Inflammatory macrophage treated with lipopolysaccharide for 1 hour (primary cell): Measurements from ENCODE around the gene MGAT4C.
"Not testable (repeated sequence)": the region's sequence is repeated elsewhere in the genome, so short reads cannot be mapped to it uniquely, and the experiment has no call there.

Source experiments
- DNase-seq, 2 donors: peaks; one replicate each; pipeline ENCODE4 v3.0.0-alpha.2; 2020 to 2022

Gene MGAT4C

DNA sequence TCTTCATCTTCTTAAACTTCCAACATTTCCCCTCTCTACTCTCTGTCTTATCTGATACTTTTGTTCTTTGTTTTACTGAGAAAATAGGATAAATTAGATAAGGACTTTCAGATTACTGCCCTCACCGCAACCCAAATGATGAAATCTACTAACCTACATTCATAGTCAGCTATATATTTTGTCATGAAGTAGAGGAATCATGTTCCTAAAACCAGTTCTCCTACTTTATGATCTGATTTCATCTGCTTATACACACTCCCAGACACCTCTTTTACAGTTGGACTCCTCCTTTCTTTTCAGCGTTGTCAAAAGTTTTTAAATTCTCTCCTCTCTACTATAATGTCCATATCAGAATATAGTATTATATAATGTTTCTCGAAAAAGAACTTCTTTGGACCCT is 29.7 kb downstream of the MGAT4C start:
- no peak for DNase-seq

GRCh38 chr12:86216591-86216990 is 39.6 kb downstream of the MGAT4C start:
- DNase-seq, result no peak

GRCh38 chr12:86213012-86213411 is 43.2 kb downstream of the MGAT4C start:
- no peak for DNase-seq

DNA sequence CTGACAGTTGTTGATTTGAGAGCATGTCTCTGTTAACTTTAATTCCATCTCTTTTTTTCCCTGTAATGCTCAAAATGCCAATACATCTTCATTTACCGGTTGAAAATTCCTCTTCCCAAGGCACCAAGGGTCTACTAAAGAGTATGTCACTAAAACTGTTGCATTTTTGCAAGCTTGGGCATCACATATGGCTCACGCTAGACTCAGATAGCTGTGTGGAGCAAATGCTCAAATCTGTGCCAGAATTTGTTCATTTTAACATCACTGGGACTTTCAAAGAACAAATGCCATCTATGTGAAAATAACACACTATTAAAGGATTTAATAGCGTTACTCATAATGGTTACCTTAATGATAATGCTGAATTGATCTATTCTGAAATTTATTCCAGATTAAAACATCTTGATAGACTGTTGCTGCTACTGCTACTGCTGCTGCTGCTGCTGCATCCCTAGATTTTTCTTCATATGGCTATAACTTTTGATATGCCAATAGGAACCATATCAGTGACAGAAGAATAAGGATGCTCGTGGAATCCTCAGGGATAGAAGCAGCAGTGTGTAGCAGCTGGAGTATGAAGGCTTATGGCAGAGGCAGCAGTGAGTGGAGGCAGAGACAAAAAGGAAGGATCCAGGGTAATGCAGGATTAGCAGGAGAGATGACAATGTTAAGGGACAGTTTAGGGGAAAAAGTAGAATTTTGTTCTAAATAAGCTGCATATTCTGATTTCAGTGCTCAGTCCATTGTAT is 57.3 kb downstream of the MGAT4C start:
- DNase-seq, result no peak

DNA sequence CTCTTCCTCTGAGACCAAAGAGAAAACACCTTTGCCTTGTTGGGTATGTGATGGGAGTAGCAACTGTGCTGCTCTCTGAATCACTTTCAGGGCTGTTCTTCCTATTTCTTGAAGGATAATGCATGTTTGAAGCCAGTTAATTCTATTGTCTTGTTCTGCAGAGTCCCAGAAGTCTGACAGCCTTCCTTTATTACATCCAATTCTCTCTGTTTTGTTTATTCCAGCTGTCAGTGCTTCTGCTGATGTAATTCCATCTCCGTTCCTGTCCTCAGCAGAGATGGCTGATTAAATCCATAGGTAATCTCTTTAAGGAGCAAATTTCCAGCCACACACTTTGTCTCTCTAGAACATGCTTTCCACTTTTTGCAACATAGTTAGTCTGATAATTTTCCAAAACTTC is 59.7 kb downstream of the MGAT4C start:
- no peak for DNase-seq

DNA sequence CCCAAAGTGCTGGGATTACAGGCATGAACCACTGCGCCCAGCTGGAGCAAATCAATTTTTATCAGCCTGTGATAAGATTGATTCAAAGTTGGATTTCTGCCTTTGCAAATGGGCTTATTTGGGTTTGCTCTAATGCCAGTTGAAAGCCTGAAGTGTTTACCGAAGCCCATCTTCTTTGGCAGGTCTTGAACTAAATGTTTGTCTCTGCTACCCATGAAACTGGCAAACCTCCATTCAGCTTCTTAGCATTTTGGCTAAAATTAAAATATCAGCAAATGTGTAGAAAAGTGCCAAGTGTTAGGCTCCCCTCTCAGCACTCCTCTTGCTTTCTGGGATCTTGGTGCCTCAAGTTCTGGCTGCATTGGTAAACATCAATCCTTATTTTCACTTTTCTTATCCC is 61.5 kb downstream of the MGAT4C start:
- DNase-seq, result no peak

GRCh38 chr12:86193931-86194330 is 62.3 kb downstream of the MGAT4C start:
- no peak for DNase-seq

DNA sequence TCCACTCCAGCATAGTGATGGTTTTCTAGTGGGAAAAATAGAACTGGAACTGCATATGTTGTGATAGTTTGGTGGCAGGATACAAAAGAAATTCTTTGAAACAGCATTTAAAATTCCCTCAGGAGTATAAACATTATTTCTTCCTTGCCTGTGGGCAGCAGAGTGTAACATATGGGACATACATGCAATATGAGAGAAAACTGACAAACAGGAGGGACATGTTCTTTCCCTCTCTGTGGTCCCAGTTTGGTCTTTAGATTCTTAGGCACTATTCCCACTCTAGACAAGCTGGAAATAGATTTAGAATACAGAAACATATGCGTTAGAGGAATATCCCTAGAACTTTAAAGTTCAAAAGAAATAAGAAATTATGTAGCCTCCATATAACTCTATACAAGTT is 68.0 kb downstream of the MGAT4C start:
- no peak for DNase-seq

DNA sequence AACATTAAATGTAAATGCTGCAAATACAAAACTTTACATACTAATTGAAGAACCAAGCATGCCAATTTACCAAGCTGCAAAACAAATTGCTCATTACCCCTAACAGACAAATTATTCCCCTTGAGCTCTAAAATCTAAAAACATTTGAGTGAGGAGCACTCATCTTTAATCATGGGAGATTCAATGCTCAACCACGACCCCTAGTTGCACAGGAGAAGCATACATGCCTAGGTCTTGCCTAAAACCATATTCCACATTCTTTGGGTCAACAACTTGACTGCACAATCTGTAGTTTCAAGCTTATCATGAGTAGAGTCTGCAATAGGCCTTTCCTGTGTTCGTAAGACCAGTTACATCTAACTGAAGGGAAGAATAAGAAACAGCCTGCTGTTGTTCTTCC is 69.7 kb downstream of the MGAT4C start:
- DNase-seq, result no peak

- DNase-seq, result no peak
These were observed 76.3 kb downstream of the MGAT4C start for GRCh38 chr12:86179855-86180254.

GRCh38 chr12:86174188-86174587 is 82.0 kb downstream of the MGAT4C start:
- no peak for DNase-seq

GRCh38 chr12:86172913-86173443 is 83.2 kb downstream of the MGAT4C start:
- DNase-seq, result no peak

DNA sequence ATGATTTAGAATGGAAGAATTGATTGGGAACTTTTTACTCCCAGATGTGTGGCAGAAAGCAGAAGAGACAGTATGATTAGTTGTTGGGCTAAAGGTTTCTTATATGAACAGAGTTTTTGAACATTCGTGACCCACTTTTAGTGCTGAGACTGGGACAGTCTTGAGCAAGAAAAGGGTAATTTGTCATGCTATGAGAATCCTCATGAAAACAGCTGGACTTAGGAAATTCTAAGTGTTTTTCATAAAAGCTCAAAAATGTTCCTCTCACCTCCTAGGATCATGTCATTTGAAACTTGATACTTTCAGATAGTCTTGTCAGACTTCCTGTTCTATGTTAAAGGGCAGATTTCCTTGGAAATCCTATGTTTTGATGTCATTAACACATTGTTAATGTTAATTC is 86.1 kb downstream of the MGAT4C start:
- DNase-seq, result no peak

DNA sequence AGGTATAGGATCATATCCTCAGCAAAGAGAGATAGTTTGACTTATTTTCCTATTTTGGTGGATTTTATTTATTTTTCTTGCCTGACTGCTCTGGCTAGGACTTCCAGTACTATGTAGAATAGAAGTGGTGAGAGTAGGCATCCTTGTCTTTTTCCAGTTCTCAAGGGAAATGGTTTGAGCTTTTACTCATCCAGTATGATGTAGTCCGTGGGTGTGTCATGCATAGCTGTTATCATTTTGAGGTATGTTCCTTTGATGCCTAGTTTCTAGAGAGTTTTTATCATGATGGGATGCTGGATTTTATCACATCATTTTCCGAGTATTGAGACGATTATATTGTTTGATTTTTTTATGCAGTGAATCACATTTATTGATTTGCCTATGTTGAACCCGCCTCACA is 97.2 kb downstream of the MGAT4C start:
- DNase-seq, result no peak

DNA sequence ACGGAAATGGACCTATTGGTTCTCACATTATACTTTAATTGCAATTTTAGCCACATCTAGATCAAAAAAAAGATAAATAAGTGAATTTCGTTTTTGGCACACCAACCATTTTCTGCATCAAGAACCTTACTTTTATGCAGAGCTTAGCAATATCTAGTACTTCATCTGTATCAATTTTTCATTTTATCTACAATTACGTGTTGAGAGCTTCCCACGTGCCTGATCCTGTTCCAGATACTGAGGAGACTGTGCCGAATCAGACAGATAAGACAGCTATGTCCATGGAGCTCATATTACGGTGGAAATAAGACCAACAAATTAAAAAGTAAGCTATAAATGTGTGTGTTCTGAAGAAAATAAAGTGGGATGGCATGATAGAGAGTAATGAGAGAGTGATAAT is 101.6 kb downstream of the MGAT4C start:
- no peak for DNase-seq

DNA sequence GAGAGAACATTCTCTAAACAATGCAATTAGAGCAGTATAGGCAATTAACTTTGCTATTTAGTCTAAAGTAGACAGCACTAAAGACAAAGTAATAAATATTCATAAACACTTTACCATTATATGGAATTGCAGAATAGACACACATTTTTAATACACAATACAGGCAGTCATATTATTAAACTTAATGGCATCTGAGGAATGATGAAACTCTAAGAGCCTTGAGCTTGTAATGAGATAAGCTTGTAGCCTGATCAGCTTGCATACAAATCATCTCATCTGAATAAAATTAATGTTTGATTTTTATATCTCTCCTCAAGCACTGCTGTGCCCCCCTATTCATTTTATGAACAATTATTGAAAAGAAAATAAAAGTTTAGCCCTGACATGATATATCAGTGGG is 107.6 kb downstream of the MGAT4C start:
- DNase-seq, result no peak

DNA sequence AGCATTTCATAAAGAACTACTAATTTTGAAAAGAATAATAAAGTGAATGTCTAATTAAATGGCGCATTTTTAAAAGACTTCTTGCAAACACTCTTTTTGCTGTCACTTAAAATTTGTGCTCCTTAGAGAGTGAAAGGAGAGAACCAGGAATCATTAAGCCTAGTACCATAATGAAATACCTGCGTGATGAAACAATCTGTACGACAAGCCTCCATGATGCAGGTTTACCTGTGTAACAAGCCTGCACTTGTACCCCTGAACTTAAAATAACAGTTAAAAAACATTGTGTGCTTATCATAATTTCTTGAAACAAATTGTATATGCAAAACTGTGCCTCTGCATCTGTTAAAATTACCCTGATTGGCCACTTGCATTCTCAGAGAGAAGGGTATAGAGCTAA is 108.1 kb downstream of the MGAT4C start:
- DNase-seq, result no peak

DNA sequence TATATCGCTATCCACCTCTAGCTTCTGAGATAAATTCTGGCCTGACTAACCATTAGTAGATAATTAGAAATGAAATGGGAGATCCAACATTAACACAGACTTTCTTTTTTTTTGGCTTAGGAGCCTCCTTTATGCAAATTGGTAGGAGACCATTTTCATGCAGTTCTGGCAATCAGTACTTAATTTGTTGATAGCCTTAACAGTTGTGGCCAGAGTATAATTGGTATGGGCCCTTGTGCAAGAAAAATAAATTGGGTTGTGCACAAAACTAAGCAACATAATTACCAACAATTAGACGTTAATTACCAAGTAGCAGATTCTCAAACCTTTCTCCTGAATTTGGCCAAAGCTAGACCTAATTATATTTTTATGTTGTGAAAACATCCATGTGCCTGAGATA is 111.0 kb downstream of the MGAT4C start:
- DNase-seq, result no peak

DNA sequence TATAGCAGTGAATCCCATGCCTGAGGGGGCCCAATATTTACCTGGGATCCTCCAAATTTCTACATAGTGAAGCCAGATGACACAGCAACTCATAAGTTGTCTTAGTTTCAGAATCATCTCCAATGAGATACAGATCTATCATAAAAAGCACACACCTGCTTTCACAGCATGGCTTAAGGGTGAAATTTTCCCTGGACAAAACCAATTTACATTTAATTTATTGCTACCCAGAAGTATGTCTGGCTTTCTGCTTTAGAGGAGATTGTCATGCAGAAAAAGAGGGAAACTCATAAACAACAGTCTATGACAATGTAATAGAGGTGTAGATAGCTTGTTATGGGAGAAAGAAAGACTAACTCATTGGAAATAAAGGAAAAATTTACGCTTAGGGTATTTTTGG is 113.0 kb downstream of the MGAT4C start:
- DNase-seq, result no peak

DNA sequence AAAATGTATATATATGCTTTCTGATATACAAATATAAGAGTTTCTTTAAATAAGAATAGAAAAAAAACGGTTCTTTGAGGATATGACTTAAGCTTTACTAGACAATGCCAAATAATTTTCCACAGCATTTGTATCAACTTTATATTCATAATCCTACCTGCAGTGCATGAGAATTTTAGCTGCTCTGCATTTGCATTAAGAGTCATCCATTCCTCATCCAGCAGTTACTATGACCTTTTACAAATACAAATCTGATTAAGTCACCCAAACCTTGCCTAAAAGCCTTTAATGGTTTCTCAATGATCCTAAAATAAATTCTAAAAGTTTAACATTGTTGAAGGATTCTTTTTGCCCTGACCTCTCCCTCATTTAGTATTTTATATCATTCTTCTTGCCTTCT is 116.5 kb downstream of the MGAT4C start:
- no peak for DNase-seq

GRCh38 chr12:86138770-86139169 is 117.4 kb downstream of the MGAT4C start:
- no peak for DNase-seq

GRCh38 chr12:86137936-86138335 is 118.3 kb downstream of the MGAT4C start:
- peak in 1 of 2 donors; percentile 2 for DNase-seq

- DNase-seq, result no peak
These were observed 121.6 kb downstream of the MGAT4C start for GRCh38 chr12:86134561-86134960.

DNA sequence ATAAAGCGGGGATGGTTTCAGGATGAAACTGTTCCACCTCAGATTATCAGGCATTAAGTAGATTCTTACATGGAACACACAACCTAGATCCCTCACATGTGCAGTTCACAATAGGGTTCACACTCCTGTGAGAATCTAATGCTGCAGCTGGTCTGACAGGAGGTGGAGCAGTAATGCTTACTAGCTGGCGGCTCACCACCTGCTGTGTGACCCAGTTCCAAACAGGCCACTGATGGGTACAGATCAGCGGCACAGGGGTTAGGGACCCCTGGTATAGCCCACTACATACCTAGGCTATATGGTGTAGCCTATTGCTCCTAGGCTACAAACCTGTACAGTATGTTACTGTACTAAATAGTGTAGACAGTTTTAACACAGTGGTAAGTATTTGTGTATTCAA is 129.3 kb downstream of the MGAT4C start:
- DNase-seq, result not testable (repeated sequence)

DNA sequence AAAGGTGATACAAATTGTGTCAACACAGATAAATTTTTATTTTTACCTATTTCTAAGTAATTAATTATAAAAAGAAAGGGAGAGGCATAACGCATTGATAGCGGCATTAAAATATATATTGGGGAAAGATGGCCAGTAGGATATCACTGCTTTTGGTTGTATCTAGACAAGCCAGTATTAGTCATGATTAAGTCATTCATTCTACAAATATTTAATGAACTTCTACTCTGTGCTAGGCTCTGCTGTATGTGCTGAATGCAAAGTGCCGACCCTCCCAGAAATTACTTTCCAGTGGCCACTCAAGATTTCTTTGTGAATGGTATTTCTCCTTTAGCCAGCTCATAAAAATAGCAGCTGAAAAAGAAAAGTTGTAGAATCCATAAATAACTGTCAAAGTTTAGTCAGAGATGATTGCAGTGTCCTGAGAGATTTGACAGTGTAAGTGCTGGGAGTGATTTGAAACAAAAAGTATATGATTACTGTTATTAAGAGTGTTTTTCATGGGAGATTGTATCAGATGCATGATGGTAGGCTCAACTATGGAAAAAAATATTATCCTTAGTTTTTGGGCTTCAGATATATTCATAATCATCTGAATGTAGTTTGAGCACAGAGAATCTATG is 133.2 kb downstream of the MGAT4C start:
- no peak for DNase-seq
